Uterus (tissue), 4 donors: Measurements from ENCODE around the gene BBS7. TPM values are rescaled to one million over a fixed set of nuclear protein-coding genes. Genes with fewer than 3 reads are reported as not detected.

Experiments
- DNase-seq, 2 donors: peaks; one replicate each; pipeline ENCODE4 v3.0.0-alpha.2; 2019 to 2020
- H3K27ac ChIP-seq, 2 donors: fragments of 200-600 bp; sonication (generic); 1 replicate in 1 of 2; 2 replicates in 1 of 2; pipeline ENCODE4 v1.5.1; 2016 to 2018
- H3K27me3 ChIP-seq, 2 donors: fragments of 200-600 bp; sonication (generic); one replicate each; pipeline ENCODE4 v1.5.1; 2018 to 2019; ENCODE audit warnings: control low read depth in 1 of 2
- H3K36me3 ChIP-seq, 2 donors: fragments of 200-600 bp; sonication (generic); one replicate each; pipeline ENCODE4 v1.5.1; 2019; ENCODE audit warnings: control low read depth in 1 of 2
- H3K4me1 ChIP-seq, 2 donors: fragments of 200-600 bp; sonication (generic); one replicate each; pipeline ENCODE4 v1.5.1; 2018 to 2019; ENCODE audit warnings: control low read depth in 1 of 2
- H3K4me3 ChIP-seq, 2 donors: fragments of 200-600 bp; sonication (generic); 1 replicate in 1 of 2; 2 replicates in 1 of 2; pipeline ENCODE4 v1.5.1; 2018 to 2019; ENCODE audit warnings: mild to moderate bottlenecking in 1 of 2
- H3K9me3 ChIP-seq, 2 donors: fragments of 200-600 bp; sonication (generic); one replicate each; pipeline ENCODE4 v1.5.1; 2019; ENCODE audit warnings: control low read depth in 1 of 2
- CTCF ChIP-seq, 4 experiments: fragments of 200-600 bp in 2 of 4; fragments of 450-650 bp in 2 of 4; sonication (generic) in 2 of 4; IDR thresholded peaks; one replicate each; pipeline ENCODE4 v1.5.1; 2016 to 2019; ENCODE audit warnings: antibody characterized with exemption in 4 of 4, mild to moderate bottlenecking in 2 of 4, moderate library complexity in 1 of 4
- POLR2A ChIP-seq, 2 donors: fragments of 450-650 bp; IDR thresholded peaks; one replicate each; pipeline ENCODE4 v1.6.1; 2016; ENCODE audit warnings: antibody characterized with exemption in 2 of 2, mild to moderate bottlenecking in 1 of 2, moderate library complexity in 1 of 2
- intact Hi-C: fragments of 100-400 bp; cut with DNase I; formaldehyde crosslinking; loops from one replicate; pipeline ENCODE4 v1.15.1; 2023; ENCODE audit warnings: low total_unique reads
- total RNA-seq, 4 donors: library from RNA; depleted of rRNA in 3 of 4; stranded (reverse); fragments of >200 nt in 3 of 4; gene quantifications; one replicate each; pipeline versions ENCODE4 v1.1.0 to v1.2.4, GENCODE V29; 2014 to 2023
- donor health status: DM: yes; HTN: yes; CAD: no.

Gene BBS7
- total RNA-seq, 4 donors from 2014 or later, result 10.3 to 55.8 (median 35.2) TPM

- no peaks in the 10 kb centered on the region for H3K27me3 ChIP-seq
- no peaks in the 10 kb centered on the region for H3K9me3 ChIP-seq
- TF ChIP-seq POLR2A (IDR thresholded peaks at IDR 0.05) (no peak), CTCF (IDR thresholded peaks at IDR 0.05) (no peak)
- H3K4me3 ChIP-seq, result no peak overlapping the region
- no peaks in the 10 kb centered on the region for H3K36me3 ChIP-seq
- no peak overlapping the region for H3K27ac ChIP-seq
- no peaks in the 10 kb centered on the region for H3K4me1 ChIP-seq
- intact Hi-C loops, result no loop called here
- DNase-seq, result no peak
These were observed 6.9 kb upstream of the BBS7 start for GRCh38 chr4:121877041-121877773.

DNA sequence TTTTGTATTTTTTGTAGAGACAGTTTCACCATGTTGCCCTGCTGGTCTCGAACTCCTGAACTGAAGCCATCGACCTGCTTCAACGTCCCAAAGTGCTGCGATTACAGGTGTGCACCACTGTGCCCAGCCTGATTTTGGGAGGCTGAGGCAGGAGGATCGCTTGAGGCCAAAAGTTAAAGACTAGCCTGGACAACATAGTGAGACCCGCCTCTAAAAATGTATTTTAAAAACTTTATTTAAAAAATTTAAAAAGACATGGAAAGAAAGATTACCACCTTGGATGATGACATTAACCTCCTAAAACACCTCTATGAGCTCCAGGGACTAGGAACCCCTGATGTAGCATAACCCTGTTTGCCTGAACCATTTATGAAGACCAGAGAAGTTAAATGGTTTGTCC, 5.8 kb upstream of the BBS7 start:
- TF ChIP-seq CTCF (IDR thresholded peaks at IDR 0.05), result no peak
- no peak for TF ChIP-seq POLR2A (IDR thresholded peaks at IDR 0.05)
- H3K4me3 ChIP-seq, result no peak overlapping the region
- no peaks in the 10 kb centered on the region for H3K36me3 ChIP-seq
- H3K9me3 ChIP-seq, result no peaks in the 10 kb centered on the region
- H3K27ac ChIP-seq, result no peak overlapping the region
- no peaks in the 10 kb centered on the region for H3K27me3 ChIP-seq
- DNase-seq, result no peak
- intact Hi-C loops, result no loop called here
- H3K4me1 ChIP-seq, result no peaks in the 10 kb centered on the region

GRCh38 chr4:121875652-121876051, 5.4 kb upstream of the BBS7 start:
- H3K27ac ChIP-seq, result no peak overlapping the region
- DNase-seq, result no peak
- intact Hi-C loops, result no loop called here
- H3K36me3 ChIP-seq, result no peaks in the 10 kb centered on the region
- H3K4me1 ChIP-seq, result no peaks in the 10 kb centered on the region
- no peak for TF ChIP-seq CTCF (IDR thresholded peaks at IDR 0.05)
- TF ChIP-seq POLR2A (IDR thresholded peaks at IDR 0.05), result no peak
- no peaks in the 10 kb centered on the region for H3K9me3 ChIP-seq
- H3K4me3 ChIP-seq, result no peak overlapping the region
- H3K27me3 ChIP-seq, result no peaks in the 10 kb centered on the region

- Histone ChIP-seq H3K4me3 (no peak overlapping the region), H3K9me3 (no peaks in the 10 kb centered on the region)
- intact Hi-C loops, result no loop called here
These were observed 3.3 kb upstream of the BBS7 start for GRCh38 chr4:121873604-121874003.

GRCh38 chr4:121863799-121864198, 6.5 kb downstream of the BBS7 start:
- no peak for TF ChIP-seq POLR2A (IDR thresholded peaks at IDR 0.05)
- no peak for TF ChIP-seq CTCF (IDR thresholded peaks at IDR 0.05)
- Histone ChIP-seq H3K4me1 (no peaks in the 10 kb centered on the region), H3K9me3 (no peaks in the 10 kb centered on the region), H3K36me3 (no peaks in the 10 kb centered on the region), H3K27me3 (no peaks in the 10 kb centered on the region), H3K27ac (no peak overlapping the region), H3K4me3 (no peak overlapping the region)
- intact Hi-C loops, result no loop called here
- DNase-seq, result no peak

More at GRCh38 chr4:121873604-121874003, 3.3 kb upstream of the BBS7 start:
- no peak for TF ChIP-seq POLR2A (IDR thresholded peaks at IDR 0.05)
- Histone ChIP-seq H3K36me3 (no peaks in the 10 kb centered on the region), H3K27ac (no peak overlapping the region), H3K27me3 (no peaks in the 10 kb centered on the region), H3K4me1 (no peaks in the 10 kb centered on the region)
- no peak for DNase-seq
